ENCODE data around the gene MYO10. TPM values are rescaled to one million over a fixed set of nuclear protein-coding genes. Genes with fewer than 3 reads are reported as not detected.

The MYO10 gene
- total RNA-seq, 1 donor from 2014 or later, result 20.0 TPM

DNA sequence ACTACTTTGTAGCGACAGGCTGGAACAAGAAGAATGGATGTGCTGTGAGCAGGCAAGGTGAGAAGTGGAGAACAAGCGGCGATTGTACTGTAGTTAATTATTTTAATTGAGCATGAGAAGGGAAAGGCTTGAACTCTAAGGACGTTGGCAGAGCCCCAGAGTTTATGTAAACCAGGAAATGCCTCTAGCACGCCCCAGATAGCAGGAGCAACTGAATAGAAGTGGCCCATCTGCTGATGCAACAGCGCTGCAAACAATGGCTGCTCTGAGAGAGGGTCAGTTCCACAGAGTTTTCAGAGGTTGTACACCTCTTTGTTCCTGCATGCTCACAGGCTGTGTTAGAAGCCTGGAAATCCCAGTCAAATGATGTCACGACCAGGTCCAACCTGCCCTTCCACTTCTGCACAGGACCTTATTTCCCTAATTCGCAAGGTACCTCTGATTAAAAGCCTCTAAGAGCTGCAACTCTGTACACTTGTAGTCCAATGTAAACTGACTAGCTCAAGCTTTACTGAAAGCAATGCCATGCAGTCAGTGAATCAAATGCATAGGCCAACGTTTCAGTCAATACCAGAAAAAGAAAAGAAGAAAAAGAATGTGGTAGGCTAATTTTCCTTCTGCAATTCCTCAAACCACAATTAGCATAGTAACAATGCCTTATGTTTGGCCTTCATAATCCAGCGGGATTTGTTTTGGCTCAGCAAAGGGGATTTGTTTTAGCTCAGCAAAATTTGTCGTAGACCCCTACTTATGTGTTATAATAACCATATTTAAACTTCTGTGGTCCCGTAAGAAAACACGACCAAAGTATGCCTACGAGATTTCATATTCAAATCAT is 199.7 kb downstream of the MYO10 start:
- Histone ChIP-seq H3K27ac (no peak overlapping the region), H3K36me3 (no peaks in the 10 kb centered on the region), H3K9me3 (no peaks in the 10 kb centered on the region), H3K4me3 (no peak overlapping the region), H3K27me3 (no peaks in the 10 kb centered on the region), H3K4me1 (no peaks in the 10 kb centered on the region)
- DNase-seq (ENCODE audit: low spot score in 2 of 2), result no peak
- intact Hi-C loops (cut with DNase I), result no loop called here
- no peak for TF ChIP-seq CTCF (IDR thresholded peaks at IDR 0.05)

GRCh38 chr5:16735101-16736060 is 200.7 kb downstream of the MYO10 start:
- intact Hi-C loops (cut with DNase I), result no loop called here
- DNase-seq (ENCODE audit: low spot score in 2 of 2), result no peak
- Histone ChIP-seq H3K4me1 (no peaks in the 10 kb centered on the region), H3K9me3 (no peaks in the 10 kb centered on the region), H3K27me3 (no peaks in the 10 kb centered on the region), H3K36me3 (no peaks in the 10 kb centered on the region), H3K4me3 (no peak overlapping the region), H3K27ac (no peak overlapping the region)
- TF ChIP-seq CTCF (IDR thresholded peaks at IDR 0.05), result no peak

- no peak overlapping the region for H3K4me3 ChIP-seq
- TF ChIP-seq CTCF (IDR thresholded peaks at IDR 0.05), result no peak
- H3K27ac ChIP-seq, result no peak overlapping the region
- intact Hi-C loops (cut with DNase I), result no loop called here
- no peaks in the 10 kb centered on the region for H3K4me1 ChIP-seq
- H3K9me3 ChIP-seq, result no peaks in the 10 kb centered on the region
- H3K36me3 ChIP-seq, result no peaks in the 10 kb centered on the region
- H3K27me3 ChIP-seq, result no peaks in the 10 kb centered on the region
- no peak for DNase-seq (ENCODE audit: low spot score in 2 of 2)
Observed at GRCh38 chr5:16733331-16734006, 202.6 kb downstream of the MYO10 start.

DNA sequence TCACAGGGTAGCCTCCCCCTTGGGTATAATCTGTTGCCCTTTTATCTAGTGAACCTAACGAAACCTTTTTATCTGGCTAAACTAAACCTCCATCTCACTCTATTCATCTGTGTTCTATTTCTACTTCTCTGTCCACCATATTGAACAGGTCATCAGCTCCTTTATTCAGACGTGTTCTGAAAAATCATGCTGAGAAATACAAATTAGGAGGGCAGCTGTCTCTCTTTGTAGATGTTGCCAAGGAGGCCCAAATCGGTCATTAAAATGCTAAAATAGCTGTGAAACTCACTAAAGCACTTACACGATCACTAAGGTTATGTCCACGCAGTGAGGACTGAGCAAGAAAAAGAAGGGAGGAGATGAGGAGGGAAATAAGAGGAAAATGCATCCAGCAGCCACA is 203.7 kb downstream of the MYO10 start:
- H3K27ac ChIP-seq, result no peak overlapping the region
- no peak overlapping the region for H3K4me3 ChIP-seq
- intact Hi-C loops (cut with DNase I), result no loop called here
- no peaks in the 10 kb centered on the region for H3K9me3 ChIP-seq
- no peak for TF ChIP-seq CTCF (IDR thresholded peaks at IDR 0.05)
- H3K27me3 ChIP-seq, result no peaks in the 10 kb centered on the region
- H3K4me1 ChIP-seq, result no peaks in the 10 kb centered on the region
- DNase-seq (ENCODE audit: low spot score in 2 of 2), result no peak
- H3K36me3 ChIP-seq, result no peaks in the 10 kb centered on the region

- Histone ChIP-seq H3K4me1 (no peaks in the 10 kb centered on the region), H3K27ac (no peak overlapping the region), H3K4me3 (no peak overlapping the region), H3K9me3 (no peaks in the 10 kb centered on the region), H3K27me3 (no peaks in the 10 kb centered on the region), H3K36me3 (no peaks in the 10 kb centered on the region)
- intact Hi-C loops (cut with DNase I), result no loop called here
- no peak for TF ChIP-seq CTCF (IDR thresholded peaks at IDR 0.05)
- DNase-seq (ENCODE audit: low spot score in 2 of 2), result no peak
Observed at GRCh38 chr5:16727755-16728325, 208.2 kb downstream of the MYO10 start.
